Cardiac muscle cell (in vitro differentiated cells and primary cell): ENCODE measurements around the gene NADK. TPM values are rescaled to one million over a fixed set of nuclear protein-coding genes. Genes with fewer than 3 reads are reported as not detected.

ENCODE experiments used
- DNase-seq, 2 donors: peaks; one replicate each; pipeline versions ENCODE4 v3.0.0 to v3.0.0-alpha.2; 2010 to 2017; ENCODE audit warnings: low read depth in 1 of 2, low spot score in 1 of 2
- H3K27ac ChIP-seq: fragments of 200-600 bp; sonication (generic); 2 replicates; pipeline ENCODE4 v1.5.1; 2016
- H3K27me3 ChIP-seq: fragments of 200-600 bp; sonication (generic); 2 replicates; pipeline ENCODE4 v1.6.0; 2016; ENCODE audit warnings: control low read depth
- H3K36me3 ChIP-seq: fragments of 200-600 bp; sonication (generic); 2 replicates; pipeline ENCODE4 v1.5.1; 2016; ENCODE audit warnings: control low read depth
- H3K4me1 ChIP-seq: fragments of 200-600 bp; sonication (generic); 2 replicates; pipeline ENCODE4 v1.8.1; 2017; ENCODE audit warnings: low read depth, mild to moderate bottlenecking, mixed run types
- H3K4me3 ChIP-seq: fragments of 200-600 bp; sonication (generic); 2 replicates; pipeline ENCODE4 v1.5.1; 2016; ENCODE audit warnings: mild to moderate bottlenecking
- H3K9me3 ChIP-seq: fragments of 200-600 bp; sonication (generic); 2 replicates; pipeline ENCODE4 v1.5.1; 2017; ENCODE audit warnings: low read depth, mild to moderate bottlenecking, control low read depth
- polyA plus RNA-seq: library from polyadenylated mRNA; unstranded; fragments of >200 nt; fragmentation: Nextera tagmentation; extraction: Ambion mirVana; gene quantifications from 2 replicates; pipeline ENCODE4 v1.2.1, GENCODE V29; 2016
- total RNA-seq: library from RNA; depleted of rRNA; stranded (reverse); fragments of >200 nt; gene quantifications from 2 replicates; pipeline ENCODE4 v1.2.3, GENCODE V29; 2016
- TF ChIP-seq, protein P1 (sequence below): IDR thresholded peaks from 2 replicates; pipeline ENCODE4 v1.5.1; 2012; ENCODE audit warnings: low read depth, mild to moderate bottlenecking, low read length

NADK gene
- total and polyA plus RNA-seq, 2 experiments from 2014 or later, result 42.7 to 71.2 TPM

GRCh38 chr1:1794999-1795398 is 16.7 kb upstream of the NADK start:
- DNase-seq, result no peak
- H3K27me3 ChIP-seq, result no peaks in the 10 kb centered on the region
- H3K4me3 ChIP-seq, result no peak overlapping the region
- H3K9me3 ChIP-seq, result no peaks in the 10 kb centered on the region
- no peak overlapping the region for H3K27ac ChIP-seq
- TF ChIP-seq, protein P1, sequence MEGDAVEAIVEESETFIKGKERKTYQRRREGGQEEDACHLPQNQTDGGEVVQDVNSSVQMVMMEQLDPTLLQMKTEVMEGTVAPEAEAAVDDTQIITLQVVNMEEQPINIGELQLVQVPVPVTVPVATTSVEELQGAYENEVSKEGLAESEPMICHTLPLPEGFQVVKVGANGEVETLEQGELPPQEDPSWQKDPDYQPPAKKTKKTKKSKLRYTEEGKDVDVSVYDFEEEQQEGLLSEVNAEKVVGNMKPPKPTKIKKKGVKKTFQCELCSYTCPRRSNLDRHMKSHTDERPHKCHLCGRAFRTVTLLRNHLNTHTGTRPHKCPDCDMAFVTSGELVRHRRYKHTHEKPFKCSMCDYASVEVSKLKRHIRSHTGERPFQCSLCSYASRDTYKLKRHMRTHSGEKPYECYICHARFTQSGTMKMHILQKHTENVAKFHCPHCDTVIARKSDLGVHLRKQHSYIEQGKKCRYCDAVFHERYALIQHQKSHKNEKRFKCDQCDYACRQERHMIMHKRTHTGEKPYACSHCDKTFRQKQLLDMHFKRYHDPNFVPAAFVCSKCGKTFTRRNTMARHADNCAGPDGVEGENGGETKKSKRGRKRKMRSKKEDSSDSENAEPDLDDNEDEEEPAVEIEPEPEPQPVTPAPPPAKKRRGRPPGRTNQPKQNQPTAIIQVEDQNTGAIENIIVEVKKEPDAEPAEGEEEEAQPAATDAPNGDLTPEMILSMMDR, result no peak
- peaks cover 24% of the 10 kb centered on the region for H3K36me3 ChIP-seq
- peaks cover 2% of the 10 kb centered on the region for H3K4me1 ChIP-seq

DNA sequence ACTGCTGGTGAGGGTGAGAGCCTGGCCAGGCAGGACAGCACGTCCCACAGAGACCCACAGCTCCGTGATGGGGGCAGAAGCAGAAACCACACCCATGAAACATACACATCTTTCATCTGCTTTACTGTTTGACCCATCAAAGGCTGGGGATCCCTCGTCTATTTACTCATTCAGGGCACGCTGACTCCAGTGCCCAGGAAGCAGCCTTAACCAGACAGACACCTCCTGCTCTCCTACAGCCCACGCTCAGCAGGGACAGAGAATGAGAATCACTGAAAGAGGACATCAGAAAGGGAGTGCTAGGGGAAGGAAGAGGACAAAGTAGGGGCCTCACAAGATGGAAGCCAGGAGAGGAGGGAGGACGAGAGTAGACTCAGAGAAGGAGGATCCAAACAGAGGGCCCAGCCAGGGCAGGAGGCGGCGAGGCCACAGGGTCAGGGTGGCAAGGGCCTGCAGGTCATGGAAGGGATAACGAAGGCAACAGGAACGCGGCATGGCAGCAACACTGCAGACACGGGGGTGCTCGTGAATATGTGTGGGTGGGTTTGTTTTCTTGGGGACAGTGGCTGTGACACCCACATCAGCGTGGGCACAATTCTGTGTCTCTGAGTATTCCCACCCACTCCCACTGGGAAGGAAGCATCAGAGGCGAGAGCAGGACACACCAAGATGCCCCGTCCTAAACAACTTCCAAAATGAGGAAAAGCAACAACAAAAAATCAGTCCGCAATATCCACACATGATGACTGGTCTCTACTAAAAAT is 15.4 kb upstream of the NADK start:
- Histone ChIP-seq H3K9me3 (no peaks in the 10 kb centered on the region), H3K27ac (peak overlapping the region; percentile 13), H3K4me1 (no peaks in the 10 kb centered on the region), H3K4me3 (no peak overlapping the region), H3K27me3 (no peaks in the 10 kb centered on the region), H3K36me3 (peaks cover 31% of the 10 kb centered on the region)
- DNase-seq, result no peak
- TF ChIP-seq, protein P1, result no peak

GRCh38 chr1:1788646-1789431 is 10.6 kb upstream of the NADK start:
- TF ChIP-seq, protein P1, result peak; percentile 44
- Histone ChIP-seq H3K9me3 (no peaks in the 10 kb centered on the region), H3K4me3 (no peak overlapping the region), H3K27ac (no peak overlapping the region), H3K4me1 (no peaks in the 10 kb centered on the region), H3K36me3 (peaks cover 56% of the 10 kb centered on the region), H3K27me3 (no peaks in the 10 kb centered on the region)
- peak; percentile 40 to 56 for DNase-seq

DNA sequence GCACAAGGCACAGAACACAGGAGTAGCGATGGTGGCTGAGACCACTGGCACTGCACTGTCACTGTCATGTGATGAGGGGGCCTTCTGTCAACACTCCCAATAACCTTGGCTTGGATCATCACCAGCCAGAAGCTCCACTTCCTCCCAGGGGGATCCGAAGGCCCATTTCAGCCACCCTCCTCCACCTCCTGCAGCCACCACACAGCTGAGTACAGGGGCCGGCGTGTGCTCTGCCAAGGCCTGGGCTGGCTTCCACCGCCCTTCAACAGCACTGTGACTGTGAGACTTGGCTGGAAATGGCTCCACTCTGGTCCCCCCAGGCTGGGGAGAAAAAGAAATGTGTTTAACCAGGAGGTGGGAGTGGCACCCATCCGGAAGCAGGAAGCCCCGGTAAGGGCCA is 9.9 kb upstream of the NADK start:
- Histone ChIP-seq H3K4me3 (no peak overlapping the region), H3K9me3 (no peaks in the 10 kb centered on the region), H3K4me1 (peaks cover 3% of the 10 kb centered on the region), H3K27ac (no peak overlapping the region), H3K36me3 (peaks cover 55% of the 10 kb centered on the region), H3K27me3 (no peaks in the 10 kb centered on the region)
- DNase-seq, result no peak
- TF ChIP-seq, protein P1, result no peak

- Histone ChIP-seq H3K36me3 (peaks cover 50% of the 10 kb centered on the region), H3K27me3 (no peaks in the 10 kb centered on the region), H3K9me3 (no peaks in the 10 kb centered on the region), H3K27ac (no peak overlapping the region), H3K4me3 (no peak overlapping the region), H3K4me1 (peaks cover 13% of the 10 kb centered on the region)
- DNase-seq, result no peak
- TF ChIP-seq, protein P1, result no peak
These were observed 8.8 kb upstream of the NADK start for GRCh38 chr1:1786836-1787605.
